Measurements from ENCODE around the gene HBA1.

DNA sequence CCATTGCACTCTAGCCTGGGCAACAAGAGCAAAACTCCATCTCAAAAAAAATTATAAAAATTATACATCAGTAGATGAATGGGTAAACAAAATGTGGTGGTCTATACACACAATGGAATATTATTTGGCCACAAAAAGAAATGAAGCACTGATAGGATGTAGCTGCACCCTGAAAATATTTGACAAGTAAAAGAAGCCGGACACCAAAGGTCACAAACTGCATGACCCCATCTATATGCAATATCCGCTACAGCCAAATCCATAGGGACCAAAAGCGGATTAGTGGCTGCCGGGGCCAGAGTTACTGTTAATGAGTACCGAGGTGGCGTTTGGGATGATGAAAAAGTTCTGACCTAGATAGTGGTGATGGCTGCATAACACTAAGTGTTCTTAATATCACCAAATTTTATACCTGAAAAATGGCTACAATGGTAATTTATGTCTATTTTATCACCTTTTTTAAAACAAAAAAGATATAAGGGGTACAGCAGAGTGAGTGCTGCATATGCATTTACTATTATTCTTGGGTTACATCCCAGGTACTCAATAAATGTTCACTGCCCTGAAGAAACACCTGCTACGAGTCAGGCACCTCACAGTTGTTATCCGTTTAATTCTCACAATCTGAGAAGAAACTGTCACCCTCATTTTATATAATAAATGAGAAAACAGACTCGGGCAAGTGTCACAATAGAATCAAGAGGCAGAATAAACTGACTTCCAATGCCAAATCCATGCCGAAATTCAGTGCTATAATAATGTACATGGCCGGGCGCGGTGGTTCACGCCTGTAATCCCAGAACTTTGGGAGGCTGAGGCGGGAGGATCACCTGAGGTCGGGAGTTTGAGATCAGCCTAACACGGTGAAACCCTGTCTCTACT is 3.0 kb downstream of the HBA1 start:
- TF ChIP-seq, protein P1, sequence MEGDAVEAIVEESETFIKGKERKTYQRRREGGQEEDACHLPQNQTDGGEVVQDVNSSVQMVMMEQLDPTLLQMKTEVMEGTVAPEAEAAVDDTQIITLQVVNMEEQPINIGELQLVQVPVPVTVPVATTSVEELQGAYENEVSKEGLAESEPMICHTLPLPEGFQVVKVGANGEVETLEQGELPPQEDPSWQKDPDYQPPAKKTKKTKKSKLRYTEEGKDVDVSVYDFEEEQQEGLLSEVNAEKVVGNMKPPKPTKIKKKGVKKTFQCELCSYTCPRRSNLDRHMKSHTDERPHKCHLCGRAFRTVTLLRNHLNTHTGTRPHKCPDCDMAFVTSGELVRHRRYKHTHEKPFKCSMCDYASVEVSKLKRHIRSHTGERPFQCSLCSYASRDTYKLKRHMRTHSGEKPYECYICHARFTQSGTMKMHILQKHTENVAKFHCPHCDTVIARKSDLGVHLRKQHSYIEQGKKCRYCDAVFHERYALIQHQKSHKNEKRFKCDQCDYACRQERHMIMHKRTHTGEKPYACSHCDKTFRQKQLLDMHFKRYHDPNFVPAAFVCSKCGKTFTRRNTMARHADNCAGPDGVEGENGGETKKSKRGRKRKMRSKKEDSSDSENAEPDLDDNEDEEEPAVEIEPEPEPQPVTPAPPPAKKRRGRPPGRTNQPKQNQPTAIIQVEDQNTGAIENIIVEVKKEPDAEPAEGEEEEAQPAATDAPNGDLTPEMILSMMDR (IDR thresholded peaks at IDR 0.05; ENCODE audit: borderline replicate concordance, extremely low read depth, low read length, poor library complexity, severe bottlenecking) = no peak
- no peak for TF ChIP-seq EZH2 (IDR thresholded peaks at IDR 0.05; ENCODE audit: borderline replicate concordance, low read depth, low read length, severe bottlenecking)

All from DND-41 (cell line).